Skeletal muscle satellite cell (primary cell): ENCODE results near the gene COL19A1.

Experiments
- H3K27me3 ChIP-seq: 2 replicates; pipeline ENCODE4 v1.7.0; 2013; ENCODE audit warnings: low read length; ENCODE audit not compliant: control insufficient read depth, insufficient read depth
- H3K36me3 ChIP-seq: 2 replicates; pipeline ENCODE4 v1.7.0; 2013; ENCODE audit warnings: mild to moderate bottlenecking, control low read depth, low read length; ENCODE audit not compliant: insufficient read depth
- H3K4me1 ChIP-seq: 2 replicates; pipeline ENCODE4 v1.7.0; 2013; ENCODE audit warnings: low read length; ENCODE audit not compliant: control insufficient read depth, insufficient read depth
- H3K4me2 ChIP-seq: 2 replicates; pipeline ENCODE4 v1.7.0; 2013; ENCODE audit warnings: mild to moderate bottlenecking, low read length
- H3K4me3 ChIP-seq: 2 replicates; pipeline ENCODE4 v1.7.0; 2013; ENCODE audit warnings: low read length
- H3K9ac ChIP-seq: 2 replicates; pipeline ENCODE4 v1.7.0; 2013; ENCODE audit warnings: mild to moderate bottlenecking, low read depth, low read length, moderate library complexity
- H3K9me3 ChIP-seq: replicated peaks from 2 replicates; pipeline ENCODE4 v1.7.0; 2013; ENCODE audit warnings: mild to moderate bottlenecking, control low read depth, low read length

Gene COL19A1

DNA sequence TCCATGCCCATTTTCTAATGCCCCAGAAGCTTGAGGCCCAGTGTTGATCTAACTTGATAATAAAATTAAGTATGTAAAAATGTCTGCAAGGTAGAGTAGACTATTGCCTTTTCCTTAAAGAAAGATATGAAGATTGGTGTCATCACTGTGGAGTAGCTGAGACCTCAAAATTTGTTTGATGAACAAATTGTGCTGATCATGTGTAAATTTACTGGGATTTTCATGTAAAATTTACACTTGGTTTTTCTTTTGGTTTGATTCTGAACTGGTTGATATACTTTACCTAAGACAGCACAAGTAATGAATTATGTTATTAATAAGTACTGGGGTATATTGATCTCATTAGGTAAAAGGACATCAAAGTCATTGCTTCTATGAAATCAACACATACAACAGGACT, 207.3 kb downstream of the COL19A1 start:
- no peak overlapping the region for H3K4me3 ChIP-seq
- H3K36me3 ChIP-seq, result no peaks in the 10 kb centered on the region
- H3K4me1 ChIP-seq, result no peaks in the 10 kb centered on the region
- H3K9me3 ChIP-seq, result no peaks in the 10 kb centered on the region
- no peak overlapping the region for H3K9ac ChIP-seq
- H3K4me2 ChIP-seq, result no peak overlapping the region
- H3K27me3 ChIP-seq, result no peaks in the 10 kb centered on the region

DNA sequence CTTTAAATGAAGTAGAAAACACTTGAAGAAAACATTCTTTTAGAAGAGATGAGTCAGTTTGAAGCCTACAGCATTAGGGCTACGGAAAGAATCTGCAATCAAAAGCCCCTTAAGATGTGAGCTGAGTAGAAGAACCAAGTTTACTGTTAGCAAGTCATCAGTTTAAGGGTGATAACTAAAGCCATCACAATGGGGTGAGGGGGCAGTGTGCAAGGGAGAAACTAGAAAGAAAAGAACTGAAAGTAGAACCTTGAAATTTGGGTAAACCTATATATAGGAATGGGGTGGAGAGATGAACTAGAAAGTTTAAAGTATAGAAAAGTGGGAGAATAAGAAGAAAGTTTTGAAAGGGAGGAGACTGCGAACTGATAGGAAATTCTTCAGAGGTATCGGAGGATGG, 212.9 kb downstream of the COL19A1 start:
- no peak overlapping the region for H3K9ac ChIP-seq
- no peak overlapping the region for H3K4me3 ChIP-seq
- no peaks in the 10 kb centered on the region for H3K4me1 ChIP-seq
- H3K27me3 ChIP-seq, result no peaks in the 10 kb centered on the region
- H3K4me2 ChIP-seq, result no peak overlapping the region
- no peaks in the 10 kb centered on the region for H3K9me3 ChIP-seq
- no peaks in the 10 kb centered on the region for H3K36me3 ChIP-seq

DNA sequence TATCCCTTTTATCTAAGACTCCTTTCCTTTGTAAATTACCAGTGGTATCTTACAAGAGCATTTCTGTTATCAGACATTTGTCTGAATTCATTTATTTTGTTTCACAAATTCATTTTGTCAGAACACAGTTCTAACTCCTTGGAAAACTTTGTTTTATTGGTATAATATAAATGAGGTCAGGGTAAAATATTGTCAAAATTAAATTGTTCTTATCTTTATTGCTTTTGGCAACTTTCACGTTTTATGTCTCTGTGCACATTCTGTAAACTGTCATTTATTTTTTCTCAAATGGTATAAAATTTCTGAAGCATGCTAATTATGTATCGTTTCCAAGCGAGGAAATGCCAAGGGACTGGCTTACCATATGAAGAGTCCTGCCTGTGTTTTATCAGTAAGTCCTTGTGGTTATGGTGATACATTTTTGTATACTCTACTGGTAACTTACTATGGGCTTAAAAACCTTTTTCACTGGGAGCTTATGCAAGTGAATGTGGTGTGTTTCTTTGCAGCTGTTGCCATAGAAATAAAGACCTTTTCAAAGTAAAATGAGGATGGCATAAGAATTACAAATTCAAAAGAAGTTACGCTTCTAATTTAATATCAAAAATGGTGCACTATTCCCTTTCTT, 214.2 kb downstream of the COL19A1 start:
- Histone ChIP-seq H3K4me2 (no peak overlapping the region), H3K4me1 (no peaks in the 10 kb centered on the region), H3K36me3 (no peaks in the 10 kb centered on the region), H3K4me3 (no peak overlapping the region), H3K9me3 (no peaks in the 10 kb centered on the region), H3K9ac (no peak overlapping the region), H3K27me3 (no peaks in the 10 kb centered on the region)

DNA sequence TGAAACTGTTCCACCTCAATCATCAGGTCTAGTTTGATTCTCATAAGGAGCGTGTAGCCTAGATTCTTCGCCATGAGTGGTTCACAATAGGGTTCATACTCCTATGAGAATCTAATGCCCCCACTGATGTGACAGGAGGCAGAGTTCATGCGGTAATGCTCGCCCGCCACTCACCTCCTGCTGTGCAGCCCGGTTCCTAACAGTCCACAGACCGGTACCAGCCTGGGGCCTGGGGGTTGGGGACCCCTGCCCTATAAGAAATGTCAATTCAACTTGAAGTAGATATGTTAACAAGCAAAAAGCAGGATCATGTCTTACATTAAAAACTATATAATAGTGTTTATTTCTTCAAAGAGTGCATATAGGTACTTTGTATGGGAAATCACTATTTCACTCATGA, 216.5 kb downstream of the COL19A1 start:
- Histone ChIP-seq H3K4me3 (no peak overlapping the region), H3K36me3 (no peaks in the 10 kb centered on the region), H3K27me3 (no peaks in the 10 kb centered on the region), H3K4me2 (no peak overlapping the region), H3K9ac (no peak overlapping the region), H3K4me1 (no peaks in the 10 kb centered on the region), H3K9me3 (no peaks in the 10 kb centered on the region)

DNA sequence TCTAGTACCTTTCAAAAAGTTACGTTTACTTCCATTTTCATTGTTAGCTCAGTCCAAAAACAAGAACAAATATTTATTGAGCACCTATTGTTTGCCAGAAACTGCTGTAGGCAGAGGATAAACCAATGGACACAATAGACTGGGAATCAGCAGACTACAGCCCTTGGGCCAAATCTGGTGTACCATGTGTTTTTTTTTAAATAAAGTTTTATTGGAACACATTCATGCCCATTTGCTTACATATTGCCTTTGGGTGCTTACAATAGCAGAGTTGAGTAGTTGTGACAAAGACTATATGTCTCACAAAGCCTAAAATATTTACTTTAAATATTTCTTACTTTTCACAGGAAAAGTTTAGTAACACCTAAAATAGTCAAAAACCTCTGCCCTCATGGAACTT, 220.4 kb downstream of the COL19A1 start:
- no peaks in the 10 kb centered on the region for H3K27me3 ChIP-seq
- no peaks in the 10 kb centered on the region for H3K9me3 ChIP-seq
- H3K36me3 ChIP-seq, result no peaks in the 10 kb centered on the region
- no peak overlapping the region for H3K4me3 ChIP-seq
- no peak overlapping the region for H3K4me2 ChIP-seq
- no peaks in the 10 kb centered on the region for H3K4me1 ChIP-seq
- no peak overlapping the region for H3K9ac ChIP-seq

DNA sequence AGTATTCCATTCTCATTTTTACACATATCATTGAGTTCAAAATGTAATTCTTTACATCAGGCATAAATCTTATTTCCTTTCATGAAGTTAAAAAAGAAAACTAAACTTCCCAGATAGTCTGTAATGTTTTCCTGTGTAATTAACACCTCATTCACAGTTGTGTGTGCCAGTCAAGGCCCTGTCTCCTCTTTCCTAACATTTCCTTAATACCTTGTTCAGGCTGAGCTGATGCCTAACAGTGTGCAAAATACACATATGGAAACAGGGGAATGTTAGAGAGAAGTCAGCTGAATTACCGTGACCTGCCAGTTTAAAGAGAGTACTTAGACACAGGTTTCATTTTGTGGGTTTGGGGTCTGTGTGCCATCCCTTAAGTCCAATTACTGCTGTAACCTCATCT, 227.8 kb downstream of the COL19A1 start:
- Histone ChIP-seq H3K36me3 (no peaks in the 10 kb centered on the region), H3K4me1 (no peaks in the 10 kb centered on the region), H3K4me2 (no peak overlapping the region), H3K4me3 (no peak overlapping the region), H3K9ac (no peak overlapping the region), H3K27me3 (no peaks in the 10 kb centered on the region), H3K9me3 (no peaks in the 10 kb centered on the region)

DNA sequence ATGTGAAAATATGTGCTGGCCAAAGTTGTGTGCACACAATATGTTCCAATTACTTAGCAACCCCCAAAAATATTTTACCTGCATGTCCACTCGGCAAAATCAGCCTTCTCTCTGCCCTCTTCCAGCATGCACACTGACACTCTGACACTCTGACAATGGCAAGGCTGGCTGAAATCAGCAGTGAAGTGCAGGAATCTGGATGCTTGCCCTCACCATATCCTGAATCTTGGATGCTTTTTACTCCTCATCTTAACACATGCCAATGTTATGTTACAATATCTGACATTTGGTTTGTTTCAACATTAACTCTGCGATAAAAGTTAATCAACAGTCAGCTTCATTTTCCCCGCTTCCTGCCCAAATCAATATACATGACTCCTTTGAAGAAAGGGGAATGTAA, 233.4 kb downstream of the COL19A1 start:
- Histone ChIP-seq H3K4me2 (no peak overlapping the region), H3K4me3 (no peak overlapping the region), H3K4me1 (no peaks in the 10 kb centered on the region), H3K27me3 (no peaks in the 10 kb centered on the region), H3K36me3 (no peaks in the 10 kb centered on the region), H3K9me3 (no peaks in the 10 kb centered on the region), H3K9ac (no peak overlapping the region)

DNA sequence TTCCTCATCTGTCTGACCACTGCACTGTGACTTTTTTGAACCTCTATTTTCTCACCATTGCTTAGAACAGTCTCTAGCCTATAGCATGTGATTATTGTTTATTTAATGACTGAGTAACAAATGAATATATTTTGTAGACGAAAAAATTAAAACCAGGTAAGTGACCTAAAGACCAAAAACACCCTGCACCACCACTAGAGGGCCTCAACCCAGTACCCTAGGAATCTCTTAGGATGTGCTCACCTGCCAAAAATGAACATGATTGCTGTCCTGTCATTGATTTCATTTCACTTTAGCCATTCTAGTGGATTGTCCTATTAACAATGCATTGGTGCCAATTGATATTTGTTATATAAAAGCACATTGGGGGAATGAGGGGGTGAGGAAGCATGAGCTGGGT, 237.4 kb downstream of the COL19A1 start:
- Histone ChIP-seq H3K9ac (no peak overlapping the region), H3K4me1 (no peaks in the 10 kb centered on the region), H3K4me3 (no peak overlapping the region), H3K36me3 (no peaks in the 10 kb centered on the region), H3K4me2 (no peak overlapping the region), H3K9me3 (no peaks in the 10 kb centered on the region), H3K27me3 (no peaks in the 10 kb centered on the region)

DNA sequence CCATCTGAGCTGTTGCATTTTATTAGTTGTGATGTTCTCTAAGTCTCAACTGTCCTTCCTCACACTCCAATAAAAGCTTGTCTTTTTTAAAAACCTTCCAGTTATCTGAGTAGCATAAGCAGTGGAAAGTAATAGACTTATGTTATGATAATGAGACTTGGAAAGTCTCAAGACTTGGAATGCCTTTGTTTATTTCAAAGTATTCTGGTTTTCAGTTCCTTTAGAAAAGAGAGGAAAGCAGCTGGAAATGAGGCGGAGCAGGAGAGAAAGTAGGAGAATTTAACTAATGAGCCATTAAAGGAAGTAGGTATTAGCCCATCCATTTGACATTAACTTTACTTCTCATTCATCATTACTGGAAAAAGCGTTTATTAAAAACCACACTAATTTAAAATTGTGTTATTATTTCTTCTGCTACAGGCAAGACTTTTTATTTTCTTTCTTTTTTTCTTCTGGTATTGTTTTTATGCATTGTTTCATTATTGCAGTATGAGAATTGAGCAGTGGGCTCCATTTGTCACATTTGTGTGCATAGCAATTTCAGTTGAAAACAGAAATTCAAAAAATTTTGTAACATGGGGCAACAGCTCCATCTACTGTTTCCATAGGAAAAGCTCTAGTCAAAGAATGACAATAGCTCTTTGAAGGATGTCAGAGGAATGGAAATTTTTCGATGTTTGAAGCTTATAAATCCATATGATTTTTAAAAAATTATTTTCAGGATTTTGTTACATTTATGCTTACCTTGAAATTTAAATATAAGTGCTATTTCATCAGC, 241.7 kb downstream of the COL19A1 start:
- Histone ChIP-seq H3K27me3 (no peaks in the 10 kb centered on the region), H3K9ac (no peak overlapping the region), H3K36me3 (no peaks in the 10 kb centered on the region), H3K4me1 (peaks cover 11% of the 10 kb centered on the region), H3K4me3 (no peak overlapping the region), H3K4me2 (no peak overlapping the region), H3K9me3 (no peaks in the 10 kb centered on the region)

DNA sequence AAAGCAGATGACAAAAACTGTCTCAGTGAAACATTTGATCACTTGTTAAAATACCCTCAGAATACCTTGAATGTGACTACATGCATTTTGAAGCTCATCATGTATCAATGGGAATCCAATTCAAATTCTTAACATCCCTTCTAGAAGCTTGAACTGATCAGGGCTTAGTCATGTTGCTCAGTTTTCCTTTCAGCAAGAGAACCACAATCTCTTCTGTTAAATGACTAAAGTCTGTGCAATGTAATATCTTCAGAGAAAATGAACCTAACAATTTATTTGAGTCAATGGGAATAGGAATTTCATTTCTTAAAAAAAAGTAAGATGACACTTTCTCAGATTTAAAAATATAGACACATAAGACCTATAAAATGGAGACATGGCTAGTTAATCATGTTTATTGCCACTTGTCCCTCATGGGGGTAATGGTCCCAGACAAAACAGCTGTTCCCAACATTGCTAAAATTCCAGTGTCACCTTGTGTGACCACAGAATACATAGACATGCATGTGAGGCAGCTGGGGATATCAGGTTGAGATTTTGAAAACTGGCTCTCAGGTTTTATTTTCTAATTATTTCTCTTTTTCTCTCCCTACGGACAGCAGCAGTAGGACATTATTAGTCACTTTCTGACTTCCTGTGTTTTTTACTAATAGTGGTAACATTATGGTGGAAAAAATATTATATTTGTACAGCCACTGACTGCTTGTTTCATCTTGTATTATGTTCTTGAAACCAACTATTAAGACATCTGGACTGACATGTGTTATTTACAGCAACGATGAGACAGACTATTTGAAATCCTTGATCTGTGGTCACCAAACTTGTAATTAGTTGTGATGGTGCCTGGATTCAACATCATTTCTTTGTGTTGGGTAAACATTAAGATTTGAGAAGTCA, 244.0 kb downstream of the COL19A1 start:
- no peaks in the 10 kb centered on the region for H3K27me3 ChIP-seq
- peak overlapping the region; percentile 11 for H3K4me2 ChIP-seq
- no peak overlapping the region for H3K9ac ChIP-seq
- peaks cover 11% of the 10 kb centered on the region for H3K4me1 ChIP-seq
- H3K9me3 ChIP-seq, result no peaks in the 10 kb centered on the region
- no peak overlapping the region for H3K4me3 ChIP-seq
- no peaks in the 10 kb centered on the region for H3K36me3 ChIP-seq

DNA sequence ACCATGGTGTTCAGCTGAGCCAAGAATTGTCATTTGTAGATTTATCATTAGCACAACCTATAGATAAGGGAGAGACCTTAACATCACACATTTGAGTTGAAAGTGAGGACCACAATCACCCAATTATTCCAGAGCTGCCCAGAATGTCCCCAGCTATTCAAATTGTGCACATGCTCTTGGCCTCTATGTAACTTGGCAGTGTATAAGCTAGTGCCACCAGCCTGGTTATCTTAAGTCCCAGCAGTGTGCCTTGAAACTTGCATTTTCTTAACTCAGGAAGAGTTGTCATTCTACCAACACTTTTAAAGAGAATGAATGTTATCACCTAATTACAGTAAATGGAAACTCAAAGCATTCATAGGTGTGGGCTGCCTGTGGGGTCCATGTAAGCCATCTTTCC, 245.4 kb downstream of the COL19A1 start:
- Histone ChIP-seq H3K36me3 (no peaks in the 10 kb centered on the region), H3K27me3 (no peaks in the 10 kb centered on the region), H3K9me3 (no peaks in the 10 kb centered on the region), H3K4me2 (no peak overlapping the region), H3K4me1 (peaks cover 11% of the 10 kb centered on the region), H3K9ac (no peak overlapping the region), H3K4me3 (no peak overlapping the region)
